Activated CD4-positive, alpha-beta T cell treated with anti-CD3 and anti-CD28 coated beads, Interleukin-2, amount 50 U/mL, for 16 hours (primary cell): ENCODE measurements around the gene RASSF6.
A peak's percentile ranks its signal among the peaks of the same experiment; 100 is the strongest.
"Not testable (repeated sequence)": the region's sequence is repeated elsewhere in the genome, so short reads cannot be mapped to it uniquely, and the experiment has no call there.

Source experiments
- DNase-seq: peaks from one replicate; pipeline ENCODE4 v3.0.0-alpha.2; 2020

RASSF6 gene

GRCh38 chr4:73620115-73620792 is at the start of gene RASSF6:
RASSF6 (minus strand) TSS chr4:73620436; CDS start chr4:73611795, 8,641 bp downstream.
- DNase-seq, result peak; percentile 2

- no peak for DNase-seq
Observed at GRCh38 chr4:73669410-73670183, 49.4 kb upstream of the RASSF6 start.

GRCh38 chr4:73668782-73669201 is 48.6 kb upstream of the RASSF6 start:
- DNase-seq, result no peak

GRCh38 chr4:73665924-73666323 is 45.7 kb upstream of the RASSF6 start:
- not testable (repeated sequence) for DNase-seq

GRCh38 chr4:73664470-73664869 is 44.2 kb upstream of the RASSF6 start:
- no peak for DNase-seq

GRCh38 chr4:73663576-73663975 is 43.3 kb upstream of the RASSF6 start:
- DNase-seq, result no peak

GRCh38 chr4:73662709-73663546 is 42.7 kb upstream of the RASSF6 start:
- DNase-seq, result peak; percentile 26

- peak; percentile 8 for DNase-seq
Observed at GRCh38 chr4:73661646-73662119, 41.4 kb upstream of the RASSF6 start.

- DNase-seq, result no peak
Observed at GRCh38 chr4:73660808-73661207, 40.6 kb upstream of the RASSF6 start.

GRCh38 chr4:73653695-73654106 is 33.5 kb upstream of the RASSF6 start:
- peak; percentile 8 for DNase-seq

GRCh38 chr4:73650250-73650649 is 30.0 kb upstream of the RASSF6 start:
- no peak for DNase-seq

- no peak for DNase-seq
Observed at GRCh38 chr4:73648478-73648877, 28.2 kb upstream of the RASSF6 start.

- no peak for DNase-seq
Observed at GRCh38 chr4:73646117-73646516, 25.9 kb upstream of the RASSF6 start.

GRCh38 chr4:73631565-73632226 is 11.5 kb upstream of the RASSF6 start:
- DNase-seq, result no peak

- not testable (repeated sequence) for DNase-seq
Observed at GRCh38 chr4:73628834-73629233, 8.6 kb upstream of the RASSF6 start.

GRCh38 chr4:73621357-73621756 is 1.1 kb upstream of the RASSF6 start:
- no peak for DNase-seq

GRCh38 chr4:73619346-73619745 is 890 bp downstream of the RASSF6 start:
- no peak for DNase-seq

GRCh38 chr4:73617256-73617655 is 3.0 kb downstream of the RASSF6 start:
- DNase-seq, result no peak

- no peak for DNase-seq
Observed at GRCh38 chr4:73615613-73616012, 4.6 kb downstream of the RASSF6 start.

- DNase-seq, result no peak
Observed at GRCh38 chr4:73614311-73614867, 5.8 kb downstream of the RASSF6 start.

- no peak for DNase-seq
Observed at GRCh38 chr4:73613130-73613529, 7.1 kb downstream of the RASSF6 start.

- no peak for DNase-seq
Observed at GRCh38 chr4:73612032-73612431, 8.2 kb downstream of the RASSF6 start.
